Panc1 (cell line): ENCODE data around the gene POMT2. TPM values are rescaled to one million over a fixed set of nuclear protein-coding genes. Genes with fewer than 3 reads are reported as not detected.
A peak's percentile ranks its signal among the peaks of the same experiment; 100 is the strongest.
"Not testable (repeated sequence)": the region's sequence is repeated elsewhere in the genome, so short reads cannot be mapped to it uniquely, and the experiment has no call there.

Experiments used
- ATAC-seq: fragments of 200-7000 bp; cut with Tn5 transposase; 2 replicates; pipeline ENCODE4 v1.9.1; 2020; ENCODE audit warnings: mild to moderate bottlenecking, moderate library complexity
- BruUV-seq: library from RNA; stranded (reverse); fragments of 400-500 nt; replicated peaks from 2 replicates; lab custom pipeline; 2021; lab: Mats Ljungman, UMichigan
- CTCF ChIA-PET: fragments of 300-600 bp; sonication (Branson Sonifier 250); formaldehyde crosslinking; loops from one replicate; lab custom pipeline; 2022; ENCODE audit warnings: antibody characterized with exemption; lab: Charles Lee
- POLR2A ChIA-PET: fragments of 300-600 bp; sonication (Branson Sonifier 250); formaldehyde crosslinking; loops from one replicate; lab custom pipeline; 2022; ENCODE audit warnings: antibody characterized with exemption; lab: Charles Lee
- DNase-seq: peaks from one replicate; pipeline ENCODE4 v3.0.0-alpha.2; 2010; ENCODE audit warnings: low read depth, low spot score
- H3K27ac ChIP-seq: 2 replicates; pipeline ENCODE4 v1.5.1; 2011; ENCODE audit warnings: mild to moderate bottlenecking, low read length, inconsistent platforms
- H3K27me3 ChIP-seq: fragments of 200-500 bp; sonication (Bioruptor generic); 2 replicates; pipeline ENCODE4 v1.6.0; 2014; ENCODE audit warnings: low read length, inconsistent platforms; ENCODE audit not compliant: control insufficient read depth, insufficient read depth
- H3K36me3 ChIP-seq: fragments of 200-500 bp; sonication (Bioruptor generic); 2 replicates; pipeline ENCODE4 v1.5.1; 2014; ENCODE audit warnings: inconsistent platforms, mild to moderate bottlenecking, low read length, moderate library complexity; ENCODE audit not compliant: control insufficient read depth, insufficient read depth
- H3K4me1 ChIP-seq: 2 replicates; pipeline ENCODE4 v1.5.1; 2011; ENCODE audit warnings: inconsistent platforms, mild to moderate bottlenecking, low read length, moderate library complexity; ENCODE audit not compliant: control insufficient read depth, insufficient read depth
- H3K4me3 ChIP-seq, 2 experiments: 2 replicates each; pipeline ENCODE4 v1.5.1; 2011 to 2012; ENCODE audit warnings: low read depth in 2 of 2, low read length in 2 of 2, mild to moderate bottlenecking in 2 of 2, inconsistent platforms in 1 of 2, moderate library complexity in 1 of 2
- H3K9me3 ChIP-seq: fragments of 200-500 bp; sonication (Bioruptor generic); 2 replicates; pipeline ENCODE4 v1.5.1; 2014; ENCODE audit warnings: low read depth, mild to moderate bottlenecking, inconsistent platforms, low read length, moderate library complexity; ENCODE audit not compliant: control insufficient read depth, insufficient read depth
- POLR2AphosphoS5 ChIP-seq: IDR thresholded peaks from 2 replicates; pipeline ENCODE4 v1.6.1; 2012; ENCODE audit warnings: mild to moderate bottlenecking, low read depth, low read length, moderate library complexity
- SIN3A ChIP-seq: IDR thresholded peaks from 2 replicates; pipeline ENCODE4 v1.6.1; 2012; ENCODE audit warnings: low read depth, mild to moderate bottlenecking, low read length, moderate library complexity, borderline replicate concordance; ENCODE audit not compliant: insufficient read depth
- TCF7L2 ChIP-seq: IDR thresholded peaks from 2 replicates; pipeline ENCODE4 v1.6.1; 2011; ENCODE audit warnings: mild to moderate bottlenecking, low read depth, low read length, inconsistent platforms
- in situ Hi-C: cut with HindIII; loops from 2 replicates; pipeline ENCODE4 v1.10.0; 2016; ENCODE audit warnings: low sequenced_read_pairs, low pct_unique_long_range_greater_than_20kb
- intact Hi-C: fragments of 100-400 bp; cut with micrococcal nuclease; formaldehyde crosslinking; loops from one replicate; pipeline ENCODE4 v1.10.0; 2022; ENCODE audit not compliant: unreplicated experiment
- total RNA-seq: library from RNA; stranded (reverse); gene quantifications from one replicate; pipeline ENCODE4 v1.2.1, GENCODE V29; 2021; ENCODE audit not compliant: unreplicated experiment
- TF ChIP-seq, protein P1 (sequence below), 2 experiments: IDR thresholded peaks; 2 replicates each; pipeline ENCODE4 v1.6.1; 2011 to 2012; ENCODE audit warnings: low read depth in 2 of 2, control low read depth in 1 of 2, low read length in 1 of 2, mild to moderate bottlenecking in 1 of 2, moderate library complexity in 1 of 2; ENCODE audit not compliant: insufficient read depth in 1 of 2
- TF ChIP-seq, protein P2 (sequence below): fragments of 450-650 bp; IDR thresholded peaks from 2 replicates; pipeline ENCODE4 v1.5.1; 2017; ENCODE audit warnings: mild to moderate bottlenecking

The POMT2 gene
- total RNA-seq, 1 experiment from 2014 or later = 43.5 TPM

DNA sequence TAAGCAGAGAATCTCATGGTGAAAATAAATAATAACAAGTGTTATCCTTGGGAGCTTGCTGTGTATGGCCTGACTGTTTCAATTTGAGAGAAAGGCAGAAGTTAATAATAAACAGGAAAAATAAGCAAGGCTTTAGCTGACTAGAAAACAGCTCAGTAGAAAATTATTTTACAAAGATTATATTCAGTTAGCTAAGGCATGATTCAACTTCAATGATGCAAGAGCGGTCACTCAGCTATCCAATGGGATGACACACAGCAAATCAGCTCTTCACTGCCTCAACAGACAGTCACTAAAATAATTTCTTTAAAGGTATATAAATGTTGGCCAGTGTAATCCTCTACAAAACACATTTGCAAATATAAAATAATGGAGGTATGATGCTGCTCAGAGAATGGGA, 18.7 kb upstream of the POMT2 start:
- POLR2A ChIA-PET = no interaction called here

DNA sequence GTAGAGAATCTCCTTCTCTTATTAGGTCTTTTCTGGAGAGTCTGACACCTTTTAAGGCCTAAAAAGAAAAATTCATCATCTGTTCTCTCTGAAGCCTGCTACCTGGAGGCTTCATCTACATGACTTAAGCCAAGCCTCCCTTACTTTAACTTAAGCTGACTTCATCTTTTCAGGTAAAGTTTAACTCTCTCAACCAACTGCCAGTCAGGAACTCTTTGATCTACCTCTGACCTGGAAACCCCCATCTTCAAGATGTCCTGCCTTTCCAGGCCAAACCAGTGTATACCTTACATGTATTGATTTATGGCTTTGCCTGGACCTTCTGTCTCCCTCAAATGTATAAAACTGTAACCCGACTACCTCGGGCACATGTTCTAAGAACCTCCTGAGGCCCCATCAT, 17.6 kb upstream of the POMT2 start:
- Histone ChIP-seq H3K4me3 (no peak overlapping the region), H3K27me3 (no peaks in the 10 kb centered on the region), H3K4me1 (no peaks in the 10 kb centered on the region), H3K9me3 (no peaks in the 10 kb centered on the region), H3K36me3 (no peaks in the 10 kb centered on the region; the same call in 1 of the 2 replicates), H3K27ac (no peak overlapping the region)
- ATAC-seq (no peak), DNase-seq (no peak)
- no peak for TF ChIP-seq SIN3A
- in situ Hi-C loops = no loop called here
- no TSS peak for BruUV-seq
- POLR2A ChIA-PET = no interaction called here
- intact Hi-C loops = no loop called here
- CTCF ChIA-PET = no interaction called here

More for the DNA sequence above, 18.7 kb upstream of the POMT2 start:
- no peaks in the 10 kb centered on the region; the same call in 1 of the 2 replicates for H3K36me3 ChIP-seq
- DNase-seq (no peak), ATAC-seq (no peak)
- intact Hi-C loops (no loop called here), in situ Hi-C loops (no loop called here)
- no peaks in the 10 kb centered on the region for H3K4me1 ChIP-seq
- no peak overlapping the region for H3K27ac ChIP-seq
- H3K4me3 ChIP-seq = no peak overlapping the region
- CTCF ChIA-PET = no interaction called here
- no peaks in the 10 kb centered on the region for H3K9me3 ChIP-seq
- H3K27me3 ChIP-seq = no peaks in the 10 kb centered on the region
- TF ChIP-seq, protein P1, sequence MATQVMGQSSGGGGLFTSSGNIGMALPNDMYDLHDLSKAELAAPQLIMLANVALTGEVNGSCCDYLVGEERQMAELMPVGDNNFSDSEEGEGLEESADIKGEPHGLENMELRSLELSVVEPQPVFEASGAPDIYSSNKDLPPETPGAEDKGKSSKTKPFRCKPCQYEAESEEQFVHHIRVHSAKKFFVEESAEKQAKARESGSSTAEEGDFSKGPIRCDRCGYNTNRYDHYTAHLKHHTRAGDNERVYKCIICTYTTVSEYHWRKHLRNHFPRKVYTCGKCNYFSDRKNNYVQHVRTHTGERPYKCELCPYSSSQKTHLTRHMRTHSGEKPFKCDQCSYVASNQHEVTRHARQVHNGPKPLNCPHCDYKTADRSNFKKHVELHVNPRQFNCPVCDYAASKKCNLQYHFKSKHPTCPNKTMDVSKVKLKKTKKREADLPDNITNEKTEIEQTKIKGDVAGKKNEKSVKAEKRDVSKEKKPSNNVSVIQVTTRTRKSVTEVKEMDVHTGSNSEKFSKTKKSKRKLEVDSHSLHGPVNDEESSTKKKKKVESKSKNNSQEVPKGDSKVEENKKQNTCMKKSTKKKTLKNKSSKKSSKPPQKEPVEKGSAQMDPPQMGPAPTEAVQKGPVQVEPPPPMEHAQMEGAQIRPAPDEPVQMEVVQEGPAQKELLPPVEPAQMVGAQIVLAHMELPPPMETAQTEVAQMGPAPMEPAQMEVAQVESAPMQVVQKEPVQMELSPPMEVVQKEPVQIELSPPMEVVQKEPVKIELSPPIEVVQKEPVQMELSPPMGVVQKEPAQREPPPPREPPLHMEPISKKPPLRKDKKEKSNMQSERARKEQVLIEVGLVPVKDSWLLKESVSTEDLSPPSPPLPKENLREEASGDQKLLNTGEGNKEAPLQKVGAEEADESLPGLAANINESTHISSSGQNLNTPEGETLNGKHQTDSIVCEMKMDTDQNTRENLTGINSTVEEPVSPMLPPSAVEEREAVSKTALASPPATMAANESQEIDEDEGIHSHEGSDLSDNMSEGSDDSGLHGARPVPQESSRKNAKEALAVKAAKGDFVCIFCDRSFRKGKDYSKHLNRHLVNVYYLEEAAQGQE (IDR thresholded peaks at IDR 0.05; ENCODE audit: insufficient read depth in 1 of 2, low read depth in 2 of 2, low read length in 1 of 2) = no peak
- TF ChIP-seq TCF7L2 (no peak), POLR2AphosphoS5 (no peak), SIN3A (no peak)
- TF ChIP-seq, protein P2, sequence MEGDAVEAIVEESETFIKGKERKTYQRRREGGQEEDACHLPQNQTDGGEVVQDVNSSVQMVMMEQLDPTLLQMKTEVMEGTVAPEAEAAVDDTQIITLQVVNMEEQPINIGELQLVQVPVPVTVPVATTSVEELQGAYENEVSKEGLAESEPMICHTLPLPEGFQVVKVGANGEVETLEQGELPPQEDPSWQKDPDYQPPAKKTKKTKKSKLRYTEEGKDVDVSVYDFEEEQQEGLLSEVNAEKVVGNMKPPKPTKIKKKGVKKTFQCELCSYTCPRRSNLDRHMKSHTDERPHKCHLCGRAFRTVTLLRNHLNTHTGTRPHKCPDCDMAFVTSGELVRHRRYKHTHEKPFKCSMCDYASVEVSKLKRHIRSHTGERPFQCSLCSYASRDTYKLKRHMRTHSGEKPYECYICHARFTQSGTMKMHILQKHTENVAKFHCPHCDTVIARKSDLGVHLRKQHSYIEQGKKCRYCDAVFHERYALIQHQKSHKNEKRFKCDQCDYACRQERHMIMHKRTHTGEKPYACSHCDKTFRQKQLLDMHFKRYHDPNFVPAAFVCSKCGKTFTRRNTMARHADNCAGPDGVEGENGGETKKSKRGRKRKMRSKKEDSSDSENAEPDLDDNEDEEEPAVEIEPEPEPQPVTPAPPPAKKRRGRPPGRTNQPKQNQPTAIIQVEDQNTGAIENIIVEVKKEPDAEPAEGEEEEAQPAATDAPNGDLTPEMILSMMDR = no peak
- no TSS peak for BruUV-seq

DNA sequence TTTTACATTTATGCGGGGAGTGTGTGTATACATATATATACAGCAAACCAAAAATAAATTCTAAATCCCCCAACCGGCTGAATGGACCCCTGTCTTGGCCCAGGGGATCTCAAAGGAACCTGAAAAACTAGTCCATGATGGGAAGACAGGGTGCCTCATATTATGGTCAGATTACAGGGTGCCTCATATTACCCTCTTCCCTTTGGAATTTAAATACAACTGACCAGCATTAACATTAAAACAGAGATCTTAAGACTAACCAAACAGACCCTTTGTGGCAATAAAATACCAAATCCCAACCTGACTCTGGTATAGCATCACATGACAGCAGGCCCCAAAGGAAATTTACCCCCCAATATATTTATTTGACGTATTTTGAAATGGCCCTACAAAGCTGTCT, 17.2 kb upstream of the POMT2 start:
- CTCF ChIA-PET = no interaction called here
- H3K4me1 ChIP-seq = no peaks in the 10 kb centered on the region
- no peaks in the 10 kb centered on the region for H3K9me3 ChIP-seq
- in situ Hi-C loops (no loop called here), intact Hi-C loops (no loop called here)
- no peak overlapping the region for H3K4me3 ChIP-seq
- no peak overlapping the region for H3K27ac ChIP-seq
- TF ChIP-seq, protein P1 (IDR thresholded peaks at IDR 0.05; ENCODE audit: insufficient read depth in 1 of 2, low read depth in 2 of 2, low read length in 1 of 2) = no peak
- TF ChIP-seq SIN3A (no peak), TCF7L2 (no peak), POLR2AphosphoS5 (no peak)
- TF ChIP-seq, protein P2 = no peak
- ATAC-seq (no peak), DNase-seq (no peak)
- BruUV-seq = TSS peak; percentile 52
- no peaks in the 10 kb centered on the region for H3K27me3 ChIP-seq
- POLR2A ChIA-PET = no interaction called here
- no peaks in the 10 kb centered on the region; the same call in 1 of the 2 replicates for H3K36me3 ChIP-seq

DNA sequence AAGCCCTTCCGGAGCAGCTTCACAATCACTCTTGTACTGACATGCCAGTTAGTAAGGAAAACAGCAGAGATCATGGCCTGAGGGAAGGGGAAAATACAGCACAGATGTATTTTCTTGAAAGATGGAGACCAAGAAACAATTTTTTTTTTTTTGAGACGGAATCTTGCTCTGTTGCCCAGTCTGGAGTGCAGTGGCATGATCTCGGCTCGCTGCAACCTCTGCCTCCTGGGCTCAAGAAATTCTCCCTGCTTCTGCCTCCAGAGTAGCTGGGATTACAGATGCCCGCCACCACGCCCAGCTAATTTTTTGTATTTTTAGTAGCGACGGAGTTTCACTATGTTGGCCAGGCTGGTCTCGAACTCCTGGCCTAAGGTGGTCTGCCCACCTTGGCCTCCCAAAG, 16.6 kb upstream of the POMT2 start:
- DNase-seq, in situ Hi-C loops, CTCF ChIA-PET, intact Hi-C loops, POLR2A ChIA-PET, ATAC-seq, BruUV-seq, H3K9me3 ChIP-seq, H3K4me3 ChIP-seq, H3K4me1 ChIP-seq, H3K27ac ChIP-seq, H3K36me3 ChIP-seq, H3K27me3 ChIP-seq: not testable (repeated sequence)
